Muscle of arm (tissue), 12 donors: ENCODE measurements around the gene ERI3. TPM values are rescaled to one million over a fixed set of nuclear protein-coding genes. Genes with fewer than 3 reads are reported as not detected.
A peak's percentile ranks its signal among the peaks of the same experiment; 100 is the strongest.

Experiments used
- DNase-seq: peaks from one replicate; pipeline ENCODE4 v3.0.0-alpha.2; 2013
- polyA plus RNA-seq, 12 donors: library from polyadenylated mRNA; unstranded; fragments of 120-200 nt; gene quantifications; one replicate each; pipeline ENCODE4 v1.2.1, GENCODE V29; 2013; ENCODE audit not compliant: insufficient read length in 12 of 12

The ERI3 gene
- polyA plus RNA-seq, 12 donors: 36.6 to 76.7 (median 44.9) TPM; not detected in 1

- DNase-seq: no peak
Observed at GRCh38 chr1:44238660-44239059, 116.4 kb downstream of the ERI3 start.

GRCh38 chr1:44237721-44238457 lies 117.2 kb downstream of the ERI3 start:
- DNase-seq: peak; percentile 46

- DNase-seq: no peak
Observed at GRCh38 chr1:44236490-44237272, 118.4 kb downstream of the ERI3 start.

- DNase-seq: no peak
Observed at GRCh38 chr1:44235808-44236207, 119.2 kb downstream of the ERI3 start.

GRCh38 chr1:44233593-44233992 lies 121.5 kb downstream of the ERI3 start:
- DNase-seq: no peak

- no peak for DNase-seq
Observed at GRCh38 chr1:44230796-44231195, 124.3 kb downstream of the ERI3 start.

GRCh38 chr1:44229435-44230167 lies 125.5 kb downstream of the ERI3 start:
- no peak for DNase-seq

- DNase-seq: no peak
Observed at GRCh38 chr1:44228218-44228617, 126.8 kb downstream of the ERI3 start.

- DNase-seq: no peak
Observed at GRCh38 chr1:44227211-44227610, 127.8 kb downstream of the ERI3 start.

- no peak for DNase-seq
Observed at GRCh38 chr1:44225761-44226160, 129.3 kb downstream of the ERI3 start.

- DNase-seq: no peak
Observed at GRCh38 chr1:44223187-44223610, 131.9 kb downstream of the ERI3 start.

- no peak for DNase-seq
Observed at GRCh38 chr1:44222397-44223186, 132.5 kb downstream of the ERI3 start.

GRCh38 chr1:44221769-44222168 lies 133.3 kb downstream of the ERI3 start:
- DNase-seq: no peak

GRCh38 chr1:44220755-44221154 lies 134.3 kb downstream of the ERI3 start:
- DNase-seq: no peak

- no peak for DNase-seq
Observed at GRCh38 chr1:44220001-44220751, 134.9 kb downstream of the ERI3 start.

GRCh38 chr1:44219301-44219626 lies 135.8 kb downstream of the ERI3 start:
- no peak for DNase-seq

- no peak for DNase-seq
Observed at GRCh38 chr1:44218503-44219300, 136.4 kb downstream of the ERI3 start.

GRCh38 chr1:44217809-44218410 lies 137.1 kb downstream of the ERI3 start:
- DNase-seq: peak; percentile 66

GRCh38 chr1:44213222-44214112 lies 141.6 kb downstream of the ERI3 start, which contains the start of gene DMAP1:
Gene DMAP1, plus strand, starts transcription at chr1:44213471. Its CDS starts 283 bp downstream, at chr1:44213754.
- peak; percentile 87 for DNase-seq
